Ovary (tissue), 9 donors: Measurements from ENCODE around the gene GLP1R. TPM values are rescaled to one million over a fixed set of nuclear protein-coding genes. Genes with fewer than 3 reads are reported as not detected.

Source experiments
- DNase-seq, 5 donors: peaks; one replicate each; pipeline ENCODE4 v3.0.0-alpha.2; 2019 to 2020
- H3K27ac ChIP-seq, 2 donors: fragments of 200-600 bp; one replicate each; pipeline versions ENCODE4 v1.5.1 to v1.8.0; 2019 to 2022
- H3K27me3 ChIP-seq: fragments of 200-600 bp; one replicate; pipeline ENCODE4 v1.8.0; 2022
- H3K36me3 ChIP-seq: fragments of 200-600 bp; sonication (generic); one replicate; pipeline ENCODE4 v1.5.1; 2019
- H3K4me1 ChIP-seq: one replicate; pipeline ENCODE4 v1.8.1; 2013; ENCODE audit warnings: mild to moderate bottlenecking, moderate library complexity; ENCODE audit not compliant: insufficient read depth
- H3K4me3 ChIP-seq: fragments of 200-600 bp; sonication (generic); one replicate; pipeline ENCODE4 v1.5.1; 2017
- H3K9me3 ChIP-seq, 2 donors: fragments of 200-600 bp in 1 of 2; sonication (generic) in 1 of 2; one replicate each; pipeline versions ENCODE4 v1.5.1 to v1.8.1; 2013 to 2019; ENCODE audit warnings: mild to moderate bottlenecking in 1 of 2, moderate library complexity in 1 of 2
- CTCF ChIP-seq, 3 donors: fragments of 450-650 bp in 2 of 3; fragments of 200-600 bp in 1 of 3; IDR thresholded peaks; one replicate each; pipeline versions ENCODE4 v1.5.1 to v1.8.0; 2016 to 2022; ENCODE audit warnings: antibody characterized with exemption in 3 of 3, mild to moderate bottlenecking in 1 of 3
- EP300 ChIP-seq: sonication (generic); formaldehyde crosslinking; IDR thresholded peaks from one replicate; pipeline ENCODE4 v1.6.1; 2017; ENCODE audit warnings: antibody characterized with exemption
- POLR2A ChIP-seq: fragments of 450-650 bp; IDR thresholded peaks from one replicate; pipeline ENCODE4 v1.6.1; 2017; ENCODE audit warnings: antibody characterized with exemption, mild to moderate bottlenecking, moderate library complexity
- WGBS, 3 donors: extraction: QIAGEN DNeasy Blood & Tissue Kit in 1 of 3; methylation state at CpG; one replicate each; pipeline versions ENCODE4 v1.1.5 to v1.1.7; 2013 to 2017; 5-methylcytosine and 5-hydroxymethylcytosine counted together
- intact Hi-C, 4 donors: fragments of 100-400 bp; cut with DNase I; formaldehyde crosslinking; loops; one replicate each; pipeline versions ENCODE4 v1.11.0 to v1.15.1; 2022 to 2023
- polyA plus RNA-seq, 2 donors: library from polyadenylated mRNA; stranded (reverse); fragments of 200-250 nt in 1 of 2; fragments of 350-450 nt in 1 of 2; fragmentation: Illumina TruSeq in 1 of 2; extraction: RNeasy Lipid Tissue Mini Kit (QIAGEN cat#74804) in 1 of 2; gene quantifications; one replicate each; pipeline ENCODE4 v1.2.3, GENCODE V29; 2013 to 2014
- total RNA-seq, 7 donors: library from RNA; depleted of rRNA in 2 of 7; stranded (reverse); fragments of >200 nt in 2 of 7; fragmentation: NEBNext Ultra II Directional in 3 of 7; extraction: Animal tissue kit (Norgen Biotek cat#: 25700) in 3 of 7; gene quantifications; one replicate each; pipeline versions ENCODE4 v1.1.0 to v1.2.4, GENCODE V29; 2016 to 2023
- donor health status: DM: no; HTN: no; CAD: no; lungs with moderate emphysema.
- donor health status: DM: no; HTN: no; CAD: no.
- donor health status: Bipolar disorder and iron deficiency.
- donor health status: DM: yes; HTN: yes; CAD: no.
- donor health status: DM: no; HTN: no; CAD: no.
- donor health status: DM: yes; HTN: yes; CAD: no.

GLP1R gene
- total and polyA plus RNA-seq, 9 donors = 0.08 TPM; not detected in 8

- DNase-seq = no peak
- H3K4me3 ChIP-seq = no peak overlapping the region
- no peak for TF ChIP-seq POLR2A
- TF ChIP-seq CTCF (IDR thresholded peaks at IDR 0.05) = no peak
- no peak for TF ChIP-seq EP300
- no peaks in the 10 kb centered on the region for H3K9me3 ChIP-seq
- no peaks in the 10 kb centered on the region for H3K36me3 ChIP-seq
- no peaks in the 10 kb centered on the region for H3K27me3 ChIP-seq
- H3K27ac ChIP-seq = no peak overlapping the region
- peaks cover 2% of the 10 kb centered on the region for H3K4me1 ChIP-seq
- intact Hi-C loops = loop anchor here in 1 of 4 donors (10.0 kb wide), 1 partner anchor 113 kb away; no protein-coding TSS in a partner anchor
- WGBS, 3 donors = 26 to 34% (median 29%) methylated on average over 12 of the region's 12 CpGs
These were observed 53.7 kb downstream of the GLP1R start for GRCh38 chr6:39102071-39102820.

- WGBS, 3 donors = 95 to 100% (median 97%) methylated on average over 1 of the region's 1 CpG
- no peak for TF ChIP-seq CTCF (IDR thresholded peaks at IDR 0.05)
- TF ChIP-seq EP300 = no peak
These were observed 54.2 kb downstream of the GLP1R start for GRCh38 chr6:39102821-39103136.

GRCh38 chr6:39104528-39104927 lies 55.9 kb downstream of the GLP1R start:
- no peak for DNase-seq
- 66 to 71% (median 70%) methylated on average over 4 of the region's 4 CpGs for WGBS, 3 donors
- Histone ChIP-seq H3K27ac (no peak overlapping the region), H3K4me1 (peaks cover 2% of the 10 kb centered on the region), H3K27me3 (no peaks in the 10 kb centered on the region), H3K36me3 (no peaks in the 10 kb centered on the region), H3K9me3 (no peaks in the 10 kb centered on the region), H3K4me3 (no peak overlapping the region)
- intact Hi-C loops = loop anchor here in 1 of 4 donors (10.0 kb wide), 1 partner anchor 110 kb away; no protein-coding TSS in a partner anchor
- TF ChIP-seq CTCF (IDR thresholded peaks at IDR 0.05) (no peak), EP300 (no peak), POLR2A (no peak)

More at GRCh38 chr6:39102821-39103136, 54.2 kb downstream of the GLP1R start:
- Histone ChIP-seq H3K9me3 (no peaks in the 10 kb centered on the region), H3K4me3 (no peak overlapping the region), H3K4me1 (peaks cover 2% of the 10 kb centered on the region), H3K27ac (no peak overlapping the region), H3K36me3 (no peaks in the 10 kb centered on the region), H3K27me3 (no peaks in the 10 kb centered on the region)
- no peak for DNase-seq
- intact Hi-C loops = loop anchor here in 1 of 4 donors (10.0 kb wide), 1 partner anchor 112 kb away; no protein-coding TSS in a partner anchor

GRCh38 chr6:39107034-39107433 lies 58.5 kb downstream of the GLP1R start:
- TF ChIP-seq POLR2A (no peak), EP300 (no peak), CTCF (IDR thresholded peaks at IDR 0.05) (no peak)
- Histone ChIP-seq H3K27me3 (no peaks in the 10 kb centered on the region), H3K9me3 (no peaks in the 10 kb centered on the region), H3K36me3 (no peaks in the 10 kb centered on the region), H3K4me1 (peaks cover 2% of the 10 kb centered on the region), H3K4me3 (no peak overlapping the region), H3K27ac (no peak overlapping the region)
- DNase-seq = no peak
- WGBS, 3 donors = 75 to 81% (median 76%) methylated on average over 4 of the region's 4 CpGs
- intact Hi-C loops = loop anchor here in 1 of 4 donors (10.0 kb wide), 1 partner anchor 108 kb away; no protein-coding TSS in a partner anchor
